SIG-M5 (cell line): ENCODE measurements around the gene IL6.
"Not testable (repeated sequence)": the region's sequence is repeated elsewhere in the genome, so short reads cannot be mapped to it uniquely, and the experiment has no call there.

ENCODE experiments used
- DNase-seq: peaks from one replicate; lab custom pipeline; 2025; lab: John Stamatoyannopoulos, UW

The IL6 gene

GRCh38 chr7:22703978-22704610 lies 22.9 kb upstream of the IL6 start:
- DNase-seq = not testable (repeated sequence)

GRCh38 chr7:22704722-22705121 lies 22.3 kb upstream of the IL6 start:
- DNase-seq = not testable (repeated sequence)

DNA sequence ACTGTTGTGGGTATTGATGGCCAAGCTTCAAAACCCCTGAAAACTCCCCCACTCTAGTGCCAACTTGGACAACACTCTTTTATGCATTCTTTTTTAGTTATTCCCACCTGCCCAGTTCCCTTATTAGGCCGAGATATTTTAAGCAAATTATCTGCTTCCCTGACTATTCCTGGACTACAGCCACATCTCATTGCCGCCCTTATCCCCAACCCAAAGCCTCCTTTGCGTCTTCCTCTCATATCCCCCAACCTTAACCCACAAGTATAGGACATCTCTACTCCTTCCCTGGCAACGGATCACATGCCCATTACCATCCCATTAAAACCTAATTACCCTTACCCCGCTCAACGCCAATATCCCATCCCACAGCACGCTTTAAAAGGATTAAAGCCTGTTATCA lies 21.1 kb upstream of the IL6 start:
- DNase-seq = not testable (repeated sequence)

- not testable (repeated sequence) for DNase-seq
These were observed 19.8 kb upstream of the IL6 start for GRCh38 chr7:22707026-22707691.

- not testable (repeated sequence) for DNase-seq
These were observed 18.8 kb upstream of the IL6 start for GRCh38 chr7:22708214-22708613.

- DNase-seq = not testable (repeated sequence)
These were observed 18.3 kb upstream of the IL6 start for GRCh38 chr7:22708677-22709061.

DNA sequence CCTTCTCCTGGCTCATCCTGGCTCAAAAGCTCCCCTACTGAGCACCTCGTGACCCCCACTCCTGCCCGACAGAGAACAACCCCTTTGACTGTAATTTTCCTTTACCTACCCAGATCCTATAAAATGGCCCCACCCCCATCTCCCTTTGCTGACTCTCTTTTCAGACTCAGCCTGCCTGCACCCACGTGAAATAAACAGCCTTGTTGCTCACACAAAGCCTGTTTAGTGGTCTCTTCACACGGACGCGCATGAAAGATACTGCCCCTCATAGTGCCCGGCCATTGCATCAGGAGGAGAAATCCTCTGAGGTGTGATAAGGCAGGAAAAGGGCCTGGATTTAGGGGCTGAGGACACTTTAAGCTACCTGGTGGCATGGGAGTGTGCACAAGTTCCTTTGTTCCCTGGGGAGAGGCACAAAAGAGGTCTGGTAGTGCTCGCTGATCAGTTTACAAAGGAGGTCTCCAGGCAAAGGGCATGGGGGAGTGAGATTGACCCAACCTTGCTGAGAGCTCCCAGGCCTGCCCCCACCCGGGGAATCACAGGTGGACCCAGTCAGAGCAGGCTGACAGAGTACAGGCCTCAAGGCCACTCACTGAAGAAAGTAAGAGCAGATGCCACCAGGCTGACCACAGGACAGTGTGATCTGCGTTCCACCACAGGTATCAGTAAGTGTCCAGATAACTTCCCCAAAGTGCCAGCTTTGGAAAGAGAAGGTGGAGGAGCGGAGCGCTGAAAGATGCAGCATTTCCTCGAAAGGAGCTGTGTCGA lies 17.8 kb upstream of the IL6 start:
- DNase-seq = not testable (repeated sequence)

DNA sequence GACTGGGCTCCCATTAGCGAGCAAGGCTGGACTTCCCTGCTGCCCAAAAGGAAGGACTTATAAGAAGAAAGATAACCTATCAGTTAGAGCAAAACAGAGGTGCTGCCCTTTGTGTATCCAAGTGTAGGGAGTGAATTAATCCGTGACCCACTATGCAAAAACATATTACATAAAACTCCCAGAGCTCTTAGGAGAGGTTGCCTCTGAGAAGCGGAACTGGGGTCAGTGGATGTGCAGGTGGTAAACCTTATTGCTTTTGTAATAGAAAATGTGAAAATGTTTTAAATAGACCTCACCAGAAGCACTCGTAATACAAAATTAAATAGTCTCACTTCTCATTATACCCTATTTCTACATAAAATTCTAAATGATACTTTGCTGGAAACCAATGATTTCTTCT lies 17.1 kb upstream of the IL6 start:
- no peak for DNase-seq

GRCh38 chr7:22712999-22713398 lies 14.0 kb upstream of the IL6 start:
- no peak for DNase-seq

DNA sequence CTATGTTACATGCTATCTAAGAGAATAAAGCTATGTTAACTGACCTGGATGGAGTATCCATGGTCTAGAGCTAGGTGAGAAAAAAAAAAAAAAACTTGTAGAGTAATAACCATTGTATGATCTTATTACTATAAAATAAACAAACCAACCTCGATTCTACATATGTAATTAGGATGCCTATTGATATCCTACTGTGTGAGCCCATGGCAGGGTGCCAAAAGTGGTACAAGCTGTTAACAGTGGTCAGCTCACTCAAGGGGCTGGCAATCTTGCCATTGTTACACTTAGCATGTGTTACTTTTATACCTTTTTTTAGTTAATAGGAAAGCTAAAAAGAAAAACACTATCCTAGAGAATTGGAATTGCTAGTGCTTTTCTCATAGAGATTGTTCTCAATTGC lies 13.5 kb upstream of the IL6 start:
- DNase-seq = no peak

- no peak for DNase-seq
These were observed 11.0 kb upstream of the IL6 start for GRCh38 chr7:22715969-22716368.

GRCh38 chr7:22717760-22718159 lies 9.2 kb upstream of the IL6 start:
- DNase-seq = no peak

GRCh38 chr7:22718200-22718711 lies 8.7 kb upstream of the IL6 start:
- no peak for DNase-seq

DNA sequence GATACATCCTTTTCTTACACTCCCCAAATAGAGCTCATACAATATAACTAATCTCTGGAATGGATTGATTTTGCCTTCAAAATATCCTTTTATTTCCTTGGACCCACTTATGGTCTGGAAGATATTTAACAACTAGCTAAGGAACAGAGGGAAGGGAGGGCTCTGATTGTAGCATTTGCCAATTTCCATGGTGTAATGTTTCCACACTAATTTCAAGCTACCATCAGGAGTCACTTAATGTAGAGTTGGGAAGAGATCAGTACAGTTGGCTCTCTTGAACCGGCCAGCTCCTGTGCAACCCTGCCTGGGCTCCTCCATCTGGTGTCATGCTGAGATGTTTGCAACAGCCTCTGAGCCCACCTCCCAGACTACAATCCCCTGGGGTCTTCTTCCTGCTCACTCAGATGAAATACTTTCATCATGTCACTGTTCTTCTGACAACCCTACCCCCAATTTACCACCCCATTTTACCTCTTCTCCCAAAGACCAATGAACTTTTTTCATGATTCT lies 8.0 kb upstream of the IL6 start:
- no peak for DNase-seq

DNA sequence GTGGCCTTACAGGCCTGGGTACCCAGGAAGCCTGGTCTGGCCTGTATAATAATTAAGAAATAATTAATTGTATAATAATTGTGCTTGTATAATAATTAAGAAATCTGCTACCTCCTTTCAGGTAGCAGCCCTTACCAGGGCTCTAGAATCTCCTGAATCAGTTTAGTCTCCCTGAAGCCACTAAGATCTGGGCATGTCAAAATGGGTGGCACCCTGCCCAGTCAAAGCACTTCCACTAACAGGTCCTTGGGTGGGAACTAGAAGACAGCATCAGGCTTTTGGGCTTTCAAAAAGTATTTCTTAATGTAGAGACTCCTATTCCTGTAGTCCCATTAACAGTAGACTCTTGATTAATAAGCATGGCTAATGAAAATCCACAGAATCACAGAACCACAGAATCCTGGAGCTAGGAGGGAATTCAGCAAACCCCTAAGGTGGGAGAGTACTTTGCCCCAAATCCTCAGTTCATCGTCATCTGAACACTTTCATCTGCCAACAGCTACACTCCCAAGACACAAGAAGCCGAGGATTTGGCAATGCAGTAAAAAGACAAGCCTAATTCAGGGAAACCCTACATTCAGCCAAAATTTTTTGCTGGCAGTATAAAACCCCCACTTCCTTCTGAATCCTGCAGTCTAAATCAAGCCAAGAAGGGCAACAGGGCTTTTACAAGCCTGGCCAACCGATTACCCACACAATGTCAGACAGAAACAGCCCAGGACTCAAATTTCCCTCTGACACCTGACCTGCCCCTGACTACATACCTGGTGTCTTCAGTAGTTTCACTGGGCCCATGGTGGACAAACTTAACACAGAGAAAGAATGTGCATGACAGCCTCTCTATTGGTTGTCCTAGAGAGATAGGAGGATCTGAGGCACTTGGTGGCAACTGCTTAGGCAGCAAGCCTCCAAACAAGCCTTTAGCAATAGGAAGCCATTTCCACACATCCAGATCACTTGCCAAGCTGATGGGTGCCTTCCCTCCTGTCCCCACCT lies 5.9 kb upstream of the IL6 start:
- DNase-seq = no peak

DNA sequence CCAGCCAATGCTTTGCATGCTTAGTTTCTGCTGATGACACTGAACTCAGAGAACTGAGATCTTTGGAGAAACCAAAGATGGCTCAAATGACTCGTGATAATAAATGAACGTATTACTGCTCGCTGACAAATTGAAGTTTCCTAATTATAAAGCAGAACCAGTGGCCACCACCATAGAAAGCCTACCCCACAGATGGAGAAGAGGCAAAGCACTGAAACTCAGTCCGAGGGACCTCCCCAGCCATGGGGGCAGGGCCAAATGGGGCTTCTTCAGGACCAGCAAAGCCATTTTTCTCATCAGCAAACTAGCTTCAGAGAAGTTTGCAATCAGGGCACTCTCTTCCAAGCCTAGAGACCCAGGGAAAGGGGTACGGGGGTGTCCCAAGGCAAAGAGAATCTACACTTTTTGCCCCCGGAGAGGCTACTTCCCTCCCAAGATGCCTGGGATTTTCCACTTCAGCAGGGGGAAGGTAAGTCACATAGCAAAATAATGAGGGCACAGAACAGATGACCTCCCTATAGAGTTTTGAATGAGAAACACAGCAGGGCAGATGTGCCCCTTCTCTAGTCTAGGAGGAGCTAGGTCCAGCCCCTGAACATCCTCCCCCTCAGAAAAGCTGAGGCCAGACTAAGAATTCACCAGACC lies 4.3 kb upstream of the IL6 start:
- no peak for DNase-seq

DNA sequence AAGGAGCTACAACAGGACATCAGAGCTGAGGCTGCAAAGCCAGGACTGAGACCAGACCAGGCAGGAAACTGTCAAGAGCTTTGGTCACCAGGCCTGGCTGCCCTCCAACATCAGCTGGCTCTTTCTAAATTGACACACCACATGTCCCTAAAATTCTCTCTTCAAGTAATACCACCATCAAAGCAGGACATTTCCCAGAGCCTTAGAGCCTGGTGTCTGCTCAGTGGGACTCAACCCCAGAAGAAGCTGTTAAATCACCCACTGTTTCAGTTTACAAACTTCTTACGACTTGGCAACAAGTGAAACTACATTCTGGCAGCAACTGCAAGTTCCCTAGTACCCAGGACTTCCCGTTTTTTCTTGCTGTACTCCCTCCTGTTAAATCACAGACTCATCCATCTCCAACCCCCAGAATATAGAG lies 3.8 kb upstream of the IL6 start:
- DNase-seq = peak; percentile 21

- no peak for DNase-seq
These were observed 3.4 kb upstream of the IL6 start for GRCh38 chr7:22723637-22724036.

- no peak for DNase-seq
These were observed 2.1 kb upstream of the IL6 start for GRCh38 chr7:22724861-22725260.

DNA sequence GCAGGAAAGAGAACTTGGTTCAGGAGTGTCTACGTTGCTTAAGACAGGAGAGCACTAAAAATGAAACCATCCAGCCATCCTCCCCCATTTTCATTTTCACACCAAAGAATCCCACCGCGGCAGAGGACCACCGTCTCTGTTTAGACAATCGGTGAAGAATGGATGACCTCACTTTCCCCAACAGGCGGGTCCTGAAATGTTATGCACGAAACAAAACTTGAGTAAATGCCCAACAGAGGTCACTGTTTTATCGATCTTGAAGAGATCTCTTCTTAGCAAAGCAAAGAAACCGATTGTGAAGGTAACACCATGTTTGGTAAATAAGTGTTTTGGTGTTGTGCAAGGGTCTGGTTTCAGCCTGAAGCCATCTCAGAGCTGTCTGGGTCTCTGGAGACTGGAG lies 1.4 kb upstream of the IL6 start:
- no peak for DNase-seq

GRCh38 chr7:22726345-22726906 lies 574 bp upstream of the IL6 start:
- DNase-seq = no peak
